K562 (cell line): Measurements from ENCODE around the gene CCDC34. TPM values are rescaled to one million over a fixed set of nuclear protein-coding genes. Genes with fewer than 3 reads are reported as not detected.
A peak's percentile ranks its signal among the peaks of the same experiment; 100 is the strongest.

ENCODE experiments used
- ADNP ChIP-seq: fragments of 200-800 bp; sonication (Bioruptor generic); IDR thresholded peaks from 2 replicates; pipeline ENCODE4 v1.6.1; 2016; ENCODE audit warnings: missing genetic modification characterization, missing compliant biosample characterization
- ARHGAP35 ChIP-seq: fragments of 450-650 bp; IDR thresholded peaks from 2 replicates; pipeline ENCODE4 v1.6.1; 2018; ENCODE audit not compliant: partially characterized antibody
- ARID2 ChIP-seq: fragments of 450-650 bp; IDR thresholded peaks from 2 replicates; pipeline ENCODE4 v1.6.1; 2017; ENCODE audit warnings: antibody characterized with exemption, mild to moderate bottlenecking
- ATF2 ChIP-seq: sonication (generic); formaldehyde crosslinking; IDR thresholded peaks from 2 replicates; pipeline ENCODE4 v1.8.1; 2022; ENCODE audit warnings: missing genetic modification reagents
- ATF3 ChIP-seq, 2 experiments: fragments of 450-650 bp in 1 of 2; sonication (generic) in 1 of 2; formaldehyde crosslinking in 1 of 2; IDR thresholded peaks in 1 of 2; conservative IDR thresholded peaks in 1 of 2; 2 replicates each; pipeline versions ENCODE4 v1.6.1 to v1.8.1; 2016 to 2023; ENCODE audit warnings: mild to moderate bottlenecking in 2 of 2, moderate library complexity in 2 of 2, inconsistent platforms in 1 of 2, missing genetic modification reagents in 1 of 2
- CGGBP1 ChIP-seq: fragments of 250-450 bp; sonication (Bioruptor Pico); IDR thresholded peaks from 2 replicates; pipeline ENCODE4 v1.9.0; 2021; ENCODE audit warnings: mild to moderate bottlenecking
- DNMT1 ChIP-seq: fragments of 450-650 bp; IDR thresholded peaks from 2 replicates; pipeline ENCODE4 v1.6.1; 2016; ENCODE audit warnings: antibody characterized with exemption, mild to moderate bottlenecking
- FOSL1 ChIP-seq: fragments of 200-800 bp; sonication (Bioruptor generic); conservative IDR thresholded peaks from 2 replicates; pipeline ENCODE4 v1.6.1; 2016; ENCODE audit warnings: missing genetic modification characterization, missing compliant biosample characterization
- GATA2 ChIP-seq: sonication (generic); formaldehyde crosslinking; IDR thresholded peaks from 2 replicates; pipeline ENCODE4 v1.4.0; 2020; ENCODE audit warnings: mild to moderate bottlenecking, missing genetic modification reagents
- GTF2E2 ChIP-seq: fragments of 200-800 bp; sonication (Bioruptor generic); IDR thresholded peaks from 2 replicates; pipeline ENCODE4 v1.6.1; 2016; ENCODE audit warnings: missing genetic modification characterization, missing compliant biosample characterization
- HMGN3 ChIP-seq: IDR thresholded peaks from 2 replicates; pipeline ENCODE4 v1.6.1; 2011; ENCODE audit warnings: borderline replicate concordance, low read depth, mild to moderate bottlenecking, mixed read lengths, low read length; ENCODE audit not compliant: insufficient read length; ENCODE audit errors: extremely low read depth
- KDM1A ChIP-seq, 2 experiments: fragments of 450-650 bp; IDR thresholded peaks; 2 replicates each; pipeline ENCODE4 v1.6.1; 2016; ENCODE audit warnings: mild to moderate bottlenecking in 2 of 2
- PCBP1 ChIP-seq: fragments of 200-400 bp; formaldehyde crosslinking; IDR thresholded peaks from 2 replicates; pipeline ENCODE4 v1.6.1; 2018; ENCODE audit warnings: mild to moderate bottlenecking, low read depth, low read length; ENCODE audit not compliant: poor library complexity, severe bottlenecking
- SIX5 ChIP-seq, 2 experiments: IDR thresholded peaks; 2 replicates each; pipeline ENCODE4 v1.6.1; 2011; ENCODE audit warnings: low read length in 2 of 2, borderline replicate concordance in 1 of 2, low read depth in 1 of 2, mild to moderate bottlenecking in 1 of 2, moderate library complexity in 1 of 2; ENCODE audit not compliant: insufficient read depth in 1 of 2
- SRSF1 ChIP-seq: fragments of 200-400 bp; formaldehyde crosslinking; IDR thresholded peaks from 2 replicates; pipeline ENCODE4 v1.6.1; 2017; ENCODE audit warnings: mild to moderate bottlenecking, low read depth, low read length, moderate library complexity
- TAL1 ChIP-seq: fragments of 450-650 bp; IDR thresholded peaks from 2 replicates; pipeline ENCODE4 v1.6.1; 2016; ENCODE audit warnings: mild to moderate bottlenecking
- THRA ChIP-seq: fragments of 450-650 bp; IDR thresholded peaks from 2 replicates; pipeline ENCODE4 v1.6.1; 2017; ENCODE audit warnings: mild to moderate bottlenecking, moderate library complexity
- ZBED1 ChIP-seq: IDR thresholded peaks from 2 replicates; pipeline ENCODE4 v1.6.1; 2014
- ZBTB12 ChIP-seq: fragments of 250-450 bp; sonication (Bioruptor Pico); IDR thresholded peaks from 2 replicates; pipeline ENCODE4 v1.4.0; 2020
- ZNF316 ChIP-seq: fragments of 450-650 bp; IDR thresholded peaks from 2 replicates; pipeline ENCODE4 v1.6.1; 2016
- ZNF347 ChIP-seq: fragments of 450-650 bp; formaldehyde crosslinking; IDR thresholded peaks from 2 replicates; pipeline ENCODE4 v1.4.0; 2020; ENCODE audit warnings: low read depth, mild to moderate bottlenecking, moderate library complexity
- ZNF354B ChIP-seq: fragments of 250-450 bp; sonication (Bioruptor Pico); IDR thresholded peaks from 2 replicates; pipeline ENCODE4 v1.4.0; 2020
- ZNF511 ChIP-seq: sonication (generic); formaldehyde crosslinking; IDR thresholded peaks from 2 replicates; pipeline ENCODE4 v1.8.0; 2022; ENCODE audit warnings: mild to moderate bottlenecking, missing genetic modification reagents
- ZNF79 ChIP-seq: fragments of 250-450 bp; sonication (Bioruptor Pico); IDR thresholded peaks from 2 replicates; pipeline ENCODE4 v1.4.0; 2020; ENCODE audit warnings: low read depth, mild to moderate bottlenecking, moderate library complexity
- polyA plus RNA-seq, 8 experiments: library from polyadenylated mRNA; depleted of rRNA in 4 of 8; stranded (reverse) in 5 of 8; unstranded in 3 of 8; fragments of >200 nt; fragmentation: Nextera tagmentation in 2 of 8; fragmentation: Illumina TruSeq in 1 of 8; extraction: Ambion mirVana in 2 of 8; extraction: Trizol in 1 of 8; gene quantifications; 2 replicates each; pipeline versions ENCODE4 v1.2.1 to v1.2.3, GENCODE V29; 2011 to 2014; ENCODE audit warnings: inconsistent platforms in 1 of 8, missing spikeins in 1 of 8
- total RNA-seq, 7 experiments: library from RNA; depleted of rRNA in 6 of 7; stranded (reverse); fragments of >200 nt in 6 of 7; fragmentation: Illumina TruSeq in 2 of 7; extraction: Trizol in 2 of 7; gene quantifications; 2 replicates each; pipeline versions ENCODE4 v1.2.1 to v1.2.3, GENCODE V29; 2011 to 2021; ENCODE audit warnings: low replicate concordance in 1 of 7

Gene CCDC34
- total and polyA plus RNA-seq, 9 of the 15 experiments (the other 6 are each of a cell fraction or from before 2014, with no cell fraction given): 6.2 to 42.0 (median 15.7) TPM

GRCh38 chr11:27388001-27388400, 25.0 kb upstream of the CCDC34 start (continued):
- TF ChIP-seq HMGN3: no peak
- no peak for TF ChIP-seq ZNF79 (CRISPR knock-in tag)
- TF ChIP-seq FOSL1 (tag): peak; percentile 50; the same call in 1 of the 2 replicates
- TF ChIP-seq GATA2 (CRISPR knock-in tag): 0 out of 2 replicates have a peak, but pooled peaks have one; percentile 21
- TF ChIP-seq DNMT1: no peak
- no peak for TF ChIP-seq THRA
- TF ChIP-seq SIX5 (IDR thresholded peaks at IDR 0.05; ENCODE audit: borderline replicate concordance in 1 of 2, insufficient read depth in 1 of 2, low read depth in 1 of 2, low read length in 2 of 2): no peak
- TF ChIP-seq PCBP1: no peak
- TF ChIP-seq ARID2: no peak
- no peak for TF ChIP-seq ZBTB12 (CRISPR knock-in tag)
- no peak for TF ChIP-seq ADNP (tag)
- no peak for TF ChIP-seq ARHGAP35
- no peak for TF ChIP-seq ZBED1
- no peak for TF ChIP-seq GTF2E2 (tag)
- TF ChIP-seq TAL1: peak; percentile 61
- peak; percentile 61 for TF ChIP-seq ATF3 (IDR thresholded peaks at IDR 0.05)
- no peak for TF ChIP-seq ATF3 (CRISPR knock-in tag; conservative IDR thresholded peaks at IDR 0.05)
- no peak for TF ChIP-seq ZNF354B (CRISPR knock-in tag)
- TF ChIP-seq ATF2 (CRISPR knock-in tag): no peak
- 0 out of 2 replicates have a peak, but pooled peaks have one; percentile 15 for TF ChIP-seq ZNF316
- no peak for TF ChIP-seq SRSF1
- no peak for TF ChIP-seq ZNF347
- TF ChIP-seq CGGBP1 (CRISPR knock-in tag): no peak
- peak in 1 of 2 experiments; percentile 38; a peak in 1 of 4 replicates for TF ChIP-seq KDM1A (IDR thresholded peaks at IDR 0.05)
- TF ChIP-seq ZNF511 (CRISPR knock-in tag): no peak
